DMS 273 treated with DMSO at 0.1 percent for 48 hours (cell line): ENCODE results near the gene NUP50.

Experiments
- DNase-seq: peaks from one replicate; lab custom pipeline; 2025; lab: John Stamatoyannopoulos, UW

Gene NUP50

GRCh38 chr22:45196308-45196707, 32.6 kb downstream of the NUP50 start:
- DNase-seq = no peak

- no peak for DNase-seq
Observed at GRCh38 chr22:45196926-45197605, 33.3 kb downstream of the NUP50 start.

- DNase-seq = no peak
Observed at GRCh38 chr22:45197606-45198462, 34.1 kb downstream of the NUP50 start.

- no peak for DNase-seq
Observed at GRCh38 chr22:45198463-45198795, 34.7 kb downstream of the NUP50 start.

GRCh38 chr22:45199723-45200122, 36.0 kb downstream of the NUP50 start:
- DNase-seq = no peak

- no peak for DNase-seq
Observed at GRCh38 chr22:45200230-45200629, 36.5 kb downstream of the NUP50 start.

GRCh38 chr22:45200860-45201511, 37.3 kb downstream of the NUP50 start:
- DNase-seq = no peak

GRCh38 chr22:45201678-45202332, 38.1 kb downstream of the NUP50 start:
- DNase-seq = no peak

GRCh38 chr22:45202333-45203149, 38.8 kb downstream of the NUP50 start:
- no peak for DNase-seq

GRCh38 chr22:45203150-45203951, 39.6 kb downstream of the NUP50 start:
- no peak for DNase-seq

- DNase-seq = no peak
Observed at GRCh38 chr22:45204241-45204640, 40.5 kb downstream of the NUP50 start.

GRCh38 chr22:45204819-45205218, 41.1 kb downstream of the NUP50 start:
- DNase-seq = no peak

- no peak for DNase-seq
Observed at GRCh38 chr22:45205276-45205925, 41.7 kb downstream of the NUP50 start.

GRCh38 chr22:45206233-45206632, 42.5 kb downstream of the NUP50 start:
- DNase-seq = no peak

- DNase-seq = no peak
Observed at GRCh38 chr22:45207533-45207932, 43.8 kb downstream of the NUP50 start.

GRCh38 chr22:45207981-45208664, 44.4 kb downstream of the NUP50 start:
- no peak for DNase-seq

- no peak for DNase-seq
Observed at GRCh38 chr22:45208696-45208992, 44.9 kb downstream of the NUP50 start.

- DNase-seq = no peak
Observed at GRCh38 chr22:45208993-45209838, 45.5 kb downstream of the NUP50 start.

GRCh38 chr22:45210174-45210573, 46.4 kb downstream of the NUP50 start:
- no peak for DNase-seq
